GM12874 (cell line): Measurements from ENCODE around the gene TECPR2.

ENCODE experiments used
- TF ChIP-seq, protein P1 (sequence below): IDR thresholded peaks from 2 replicates; pipeline ENCODE4 v1.5.1; 2011; ENCODE audit warnings: low read depth, mild to moderate bottlenecking, control low read depth, low read length, moderate library complexity; ENCODE audit not compliant: insufficient read depth

Gene TECPR2

GRCh38 chr14:102514987-102515733 lies 152.4 kb downstream of the TECPR2 start:
- TF ChIP-seq, protein P1, sequence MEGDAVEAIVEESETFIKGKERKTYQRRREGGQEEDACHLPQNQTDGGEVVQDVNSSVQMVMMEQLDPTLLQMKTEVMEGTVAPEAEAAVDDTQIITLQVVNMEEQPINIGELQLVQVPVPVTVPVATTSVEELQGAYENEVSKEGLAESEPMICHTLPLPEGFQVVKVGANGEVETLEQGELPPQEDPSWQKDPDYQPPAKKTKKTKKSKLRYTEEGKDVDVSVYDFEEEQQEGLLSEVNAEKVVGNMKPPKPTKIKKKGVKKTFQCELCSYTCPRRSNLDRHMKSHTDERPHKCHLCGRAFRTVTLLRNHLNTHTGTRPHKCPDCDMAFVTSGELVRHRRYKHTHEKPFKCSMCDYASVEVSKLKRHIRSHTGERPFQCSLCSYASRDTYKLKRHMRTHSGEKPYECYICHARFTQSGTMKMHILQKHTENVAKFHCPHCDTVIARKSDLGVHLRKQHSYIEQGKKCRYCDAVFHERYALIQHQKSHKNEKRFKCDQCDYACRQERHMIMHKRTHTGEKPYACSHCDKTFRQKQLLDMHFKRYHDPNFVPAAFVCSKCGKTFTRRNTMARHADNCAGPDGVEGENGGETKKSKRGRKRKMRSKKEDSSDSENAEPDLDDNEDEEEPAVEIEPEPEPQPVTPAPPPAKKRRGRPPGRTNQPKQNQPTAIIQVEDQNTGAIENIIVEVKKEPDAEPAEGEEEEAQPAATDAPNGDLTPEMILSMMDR: no peak

DNA sequence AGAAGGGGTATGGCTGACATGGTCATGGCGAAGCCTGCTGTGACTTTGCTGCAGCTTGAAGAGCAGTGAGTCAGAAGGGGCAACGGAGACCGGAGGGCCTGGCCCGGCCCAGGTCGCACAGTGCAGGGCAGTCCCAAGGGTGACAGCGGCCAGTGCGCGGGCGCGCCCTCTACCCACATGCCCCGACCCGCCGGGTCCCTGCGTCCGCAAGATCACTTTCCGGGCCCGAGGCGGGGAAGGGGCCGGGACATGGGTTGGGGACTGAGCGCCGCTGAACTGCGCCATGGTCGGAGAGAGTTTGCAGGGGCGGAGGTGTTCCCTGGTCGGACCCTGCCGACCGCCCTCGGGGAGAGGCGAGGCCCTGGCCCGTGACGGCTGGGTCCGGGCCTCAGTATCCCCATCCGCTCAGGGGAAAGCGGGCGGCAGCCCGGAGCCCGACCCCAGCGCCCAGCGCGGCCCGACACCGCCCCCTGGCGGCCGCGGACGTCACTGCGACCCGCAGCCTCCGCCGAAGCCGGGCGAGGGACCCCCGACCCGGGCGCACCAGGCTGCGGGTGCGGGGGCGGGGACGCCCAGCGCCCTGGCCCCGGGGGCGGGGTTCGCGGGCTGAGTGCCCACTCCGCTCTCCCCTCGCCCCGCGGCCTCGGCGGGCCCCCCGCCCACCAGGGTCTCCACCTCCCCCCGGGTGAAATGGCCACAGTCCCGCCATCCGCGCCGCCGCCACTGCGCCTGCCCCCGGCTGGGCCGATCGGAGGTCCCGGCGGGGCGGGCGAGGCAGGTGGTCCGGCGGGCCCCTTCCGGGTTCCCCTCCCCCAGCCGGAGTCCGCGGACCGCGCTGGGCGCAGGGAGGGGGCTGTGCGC lies 154.0 kb downstream of the TECPR2 start:
- TF ChIP-seq, protein P1: peak; percentile 94

GRCh38 chr14:102517392-102518062 lies 154.8 kb downstream of the TECPR2 start:
- TF ChIP-seq, protein P1: no peak

DNA sequence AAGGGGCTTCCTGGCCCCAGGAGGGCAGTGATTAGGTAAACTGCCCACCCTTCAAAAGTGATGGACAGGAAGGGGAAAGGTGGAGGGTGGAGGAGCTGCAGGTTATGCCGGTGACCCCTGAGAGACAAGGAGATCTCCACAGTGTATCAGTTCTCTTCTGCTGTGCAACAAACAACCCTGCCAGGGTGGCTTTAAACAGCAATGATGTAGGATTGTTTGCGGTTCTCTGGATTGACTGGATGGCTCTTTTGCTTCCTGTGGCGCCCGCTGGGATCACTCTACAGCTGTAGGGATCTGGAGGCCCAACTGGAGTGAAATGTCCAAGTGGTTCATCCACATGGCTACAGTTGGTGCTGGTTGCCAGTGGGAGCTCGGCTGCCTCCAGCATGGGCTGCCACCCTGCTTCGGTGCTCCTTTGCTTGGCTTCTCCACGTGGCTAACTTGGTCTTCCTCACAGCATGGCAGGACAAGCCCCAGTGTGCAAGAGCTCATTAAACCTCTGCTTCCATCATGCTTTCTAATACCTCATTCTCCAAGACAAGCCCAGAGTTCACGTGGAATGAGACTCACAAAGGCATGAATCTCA lies 155.4 kb downstream of the TECPR2 start:
- TF ChIP-seq, protein P1: no peak

DNA sequence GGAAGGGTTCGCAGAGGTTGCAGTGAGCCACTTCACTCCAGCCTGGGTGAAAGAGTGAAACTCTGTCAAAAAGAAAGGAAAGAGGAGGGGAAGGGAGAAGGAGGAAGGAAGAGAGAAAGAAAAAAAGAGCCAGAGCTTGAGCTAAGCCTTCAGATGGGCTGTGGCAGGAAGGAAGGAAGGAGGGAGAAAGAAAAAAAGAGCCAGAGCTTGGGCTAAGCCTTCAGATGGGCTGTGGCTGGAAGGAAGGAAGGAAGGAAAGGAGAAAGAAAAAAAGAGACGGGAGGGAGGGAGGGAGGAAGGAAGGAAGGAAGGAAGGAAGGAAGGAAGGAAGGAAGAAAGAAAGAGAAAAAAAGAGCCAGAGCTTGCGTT lies 160.4 kb downstream of the TECPR2 start:
- TF ChIP-seq, protein P1: no peak

DNA sequence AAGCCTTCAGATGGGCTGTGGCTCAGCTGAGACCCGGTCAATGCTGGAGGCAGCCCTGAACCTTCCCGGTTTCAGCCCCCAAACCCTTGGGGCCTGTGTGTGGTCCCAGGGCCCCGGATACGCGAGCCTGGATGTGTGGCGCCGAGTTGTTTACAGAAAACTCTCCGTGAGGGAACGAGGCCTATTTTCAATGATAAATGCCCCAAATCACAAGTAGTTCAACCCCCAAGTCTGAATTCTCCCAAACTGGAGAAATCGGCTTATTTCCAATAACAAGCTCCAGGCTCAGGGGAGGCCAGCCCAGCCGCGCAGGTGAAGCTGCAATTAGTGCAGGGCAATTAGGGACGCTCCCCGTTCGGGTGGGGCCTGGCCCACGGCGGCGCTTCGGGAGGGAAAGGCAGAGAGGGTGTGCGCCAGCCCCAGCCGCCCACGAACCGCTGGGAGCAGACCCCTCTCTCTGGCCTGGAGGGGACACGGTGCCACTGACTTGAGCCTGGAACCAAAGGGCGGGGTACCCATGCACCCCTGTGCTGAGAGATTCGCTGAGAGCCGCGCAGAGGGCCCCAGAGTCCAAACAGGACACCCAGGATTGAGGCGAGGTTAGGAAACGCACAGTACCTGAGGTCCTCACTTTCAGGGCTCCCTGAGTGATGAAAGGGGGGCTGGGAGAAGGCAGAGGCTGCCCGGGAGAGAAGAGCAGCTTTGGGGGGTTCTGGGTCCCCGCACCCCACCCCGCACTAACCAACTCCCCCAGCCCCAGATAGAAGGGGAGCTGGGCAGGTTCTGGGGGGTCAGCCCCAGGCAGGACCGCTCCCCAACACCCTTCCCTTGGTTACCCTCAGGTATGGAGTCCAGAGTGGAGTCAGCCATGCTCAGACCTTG lies 161.1 kb downstream of the TECPR2 start:
- TF ChIP-seq, protein P1: no peak
